ENCODE results near the gene PROX1. TPM values are rescaled to one million over a fixed set of nuclear protein-coding genes. Genes with fewer than 3 reads are reported as not detected.

Gene PROX1
- total RNA-seq, 1 experiment from 2014 or later = 0.05 TPM

DNA sequence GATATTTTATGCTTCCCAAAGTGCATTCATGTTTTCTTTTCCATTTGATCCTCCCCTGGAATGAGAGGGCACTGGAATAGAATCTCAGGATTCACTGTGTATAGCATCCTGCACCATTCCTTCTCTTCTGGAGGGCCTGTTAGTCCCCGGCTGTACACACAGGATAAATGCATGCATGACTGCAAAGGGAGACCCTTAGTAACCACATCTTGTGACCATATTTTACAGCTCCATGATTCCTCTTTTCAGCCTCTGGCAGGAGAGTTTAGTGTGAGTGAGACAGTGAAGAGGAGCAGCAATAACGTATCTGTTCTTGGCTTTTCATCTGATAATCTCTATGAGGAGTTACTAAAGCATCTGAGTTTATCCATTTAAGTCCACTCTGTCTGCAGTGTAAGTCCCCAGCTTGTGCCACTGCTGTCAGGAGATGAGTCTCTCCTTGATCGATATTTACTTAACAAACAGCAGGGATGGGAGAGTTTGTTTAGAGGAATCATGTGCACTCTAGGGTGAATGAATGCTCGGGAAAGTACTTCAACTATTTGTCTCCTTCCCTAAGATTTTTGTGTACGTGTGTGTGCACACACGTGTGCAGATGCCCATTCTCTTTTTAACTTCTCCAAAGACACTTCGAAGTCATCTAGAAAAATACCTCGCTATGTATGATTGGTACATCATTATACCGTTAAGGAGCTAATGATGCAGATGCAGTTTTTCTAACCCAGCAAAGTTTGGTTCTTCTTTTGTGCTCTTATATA is 41.1 kb downstream of the PROX1 start:
- no peak overlapping the region for H3K4me3 ChIP-seq
- H3K4me1 ChIP-seq (replicated peaks) = no peaks in the 10 kb centered on the region
- no peak overlapping the region for H3K27ac ChIP-seq
- H3K36me3 ChIP-seq = no peaks in the 10 kb centered on the region
- DNase-seq (ENCODE audit: low read depth in 1 of 2, low spot score in 2 of 2) = no peak
- no peaks in the 10 kb centered on the region for H3K9me3 ChIP-seq (replicated peaks)
- H3K27me3 ChIP-seq (replicated peaks) = peaks cover 6% of the 10 kb centered on the region; the same call in 1 of the 2 replicates

DNA sequence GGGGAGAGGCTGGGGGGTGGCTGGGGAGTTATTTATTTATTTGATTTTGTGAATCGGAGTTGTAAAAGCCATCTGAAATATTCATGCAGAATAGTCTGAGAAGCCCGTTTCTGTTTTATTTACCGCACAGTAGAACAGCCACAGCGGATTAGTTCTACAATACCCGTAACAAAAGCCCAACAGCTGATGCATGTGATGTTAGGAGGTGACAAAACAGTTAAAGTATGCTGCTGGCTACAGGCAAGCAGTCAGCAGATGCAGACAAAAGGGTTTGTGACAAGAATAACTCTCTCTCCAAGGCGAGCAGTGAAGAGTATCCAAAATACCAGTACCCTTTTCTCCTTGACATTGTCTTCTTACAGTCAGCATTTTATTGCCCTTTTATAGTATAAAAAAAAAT is 42.0 kb downstream of the PROX1 start:
- no peak for DNase-seq (ENCODE audit: low read depth in 1 of 2, low spot score in 2 of 2)
- no peaks in the 10 kb centered on the region for H3K9me3 ChIP-seq (replicated peaks)
- peaks cover 13% of the 10 kb centered on the region; the same call in 1 of the 2 replicates for H3K27me3 ChIP-seq (replicated peaks)
- no peak overlapping the region for H3K27ac ChIP-seq
- H3K36me3 ChIP-seq = no peaks in the 10 kb centered on the region
- H3K4me3 ChIP-seq = no peak overlapping the region
- H3K4me1 ChIP-seq (replicated peaks) = no peaks in the 10 kb centered on the region

- Histone ChIP-seq H3K27me3 (replicated peaks) (peaks cover 15% of the 10 kb centered on the region; the same call in 1 of the 2 replicates), H3K4me1 (replicated peaks) (no peaks in the 10 kb centered on the region), H3K36me3 (no peaks in the 10 kb centered on the region), H3K27ac (no peak overlapping the region), H3K9me3 (replicated peaks) (no peaks in the 10 kb centered on the region), H3K4me3 (no peak overlapping the region)
- no peak for DNase-seq (ENCODE audit: low read depth in 1 of 2, low spot score in 2 of 2)
These were observed 43.5 kb downstream of the PROX1 start for GRCh38 chr1:214031267-214031650.

DNA sequence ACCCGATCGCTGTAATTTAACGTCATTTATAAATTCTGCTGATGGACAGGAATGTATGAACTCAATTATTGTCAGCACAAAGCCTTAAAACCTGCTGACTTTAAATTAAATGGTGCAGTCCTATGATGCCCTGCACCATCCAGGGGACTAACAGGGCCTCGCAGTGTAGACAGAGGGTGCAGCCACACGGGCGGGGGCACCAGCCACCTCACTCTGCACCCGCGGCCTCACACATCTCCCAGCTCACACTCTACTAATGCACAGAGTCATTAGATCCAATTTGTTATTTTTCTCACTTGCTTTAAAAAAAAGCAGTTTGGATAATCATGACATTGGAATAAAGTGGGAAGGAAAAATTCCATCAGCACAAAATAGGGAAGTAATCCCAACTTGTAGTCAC is 49.7 kb downstream of the PROX1 start:
- no peaks in the 10 kb centered on the region for H3K4me1 ChIP-seq (replicated peaks)
- H3K4me3 ChIP-seq = no peak overlapping the region
- no peak for DNase-seq (ENCODE audit: low read depth in 1 of 2, low spot score in 2 of 2)
- no peaks in the 10 kb centered on the region for H3K9me3 ChIP-seq (replicated peaks)
- 0 out of 2 replicates have a peak, but pooled peaks cover 11% of the 10 kb centered on the region for H3K27me3 ChIP-seq (replicated peaks)
- H3K36me3 ChIP-seq = no peaks in the 10 kb centered on the region
- H3K27ac ChIP-seq = no peak overlapping the region

- no peak for DNase-seq (ENCODE audit: low read depth in 1 of 2, low spot score in 2 of 2)
- no peaks in the 10 kb centered on the region for H3K9me3 ChIP-seq (replicated peaks)
- no peaks in the 10 kb centered on the region for H3K4me1 ChIP-seq (replicated peaks)
- H3K4me3 ChIP-seq = no peak overlapping the region
- H3K27me3 ChIP-seq (replicated peaks) = 0 out of 2 replicates have a peak, but pooled peaks cover 6% of the 10 kb centered on the region
- no peak overlapping the region for H3K27ac ChIP-seq
- no peaks in the 10 kb centered on the region for H3K36me3 ChIP-seq
These were observed 51.7 kb downstream of the PROX1 start for GRCh38 chr1:214039394-214040018.

- Histone ChIP-seq H3K36me3 (no peaks in the 10 kb centered on the region), H3K4me3 (no peak overlapping the region), H3K27ac (no peak overlapping the region), H3K4me1 (replicated peaks) (no peaks in the 10 kb centered on the region), H3K9me3 (replicated peaks) (no peaks in the 10 kb centered on the region), H3K27me3 (replicated peaks) (no peaks in the 10 kb centered on the region)
- DNase-seq (ENCODE audit: low read depth in 1 of 2, low spot score in 2 of 2) = no peak
These were observed 55.4 kb downstream of the PROX1 start for GRCh38 chr1:214043167-214043566.

DNA sequence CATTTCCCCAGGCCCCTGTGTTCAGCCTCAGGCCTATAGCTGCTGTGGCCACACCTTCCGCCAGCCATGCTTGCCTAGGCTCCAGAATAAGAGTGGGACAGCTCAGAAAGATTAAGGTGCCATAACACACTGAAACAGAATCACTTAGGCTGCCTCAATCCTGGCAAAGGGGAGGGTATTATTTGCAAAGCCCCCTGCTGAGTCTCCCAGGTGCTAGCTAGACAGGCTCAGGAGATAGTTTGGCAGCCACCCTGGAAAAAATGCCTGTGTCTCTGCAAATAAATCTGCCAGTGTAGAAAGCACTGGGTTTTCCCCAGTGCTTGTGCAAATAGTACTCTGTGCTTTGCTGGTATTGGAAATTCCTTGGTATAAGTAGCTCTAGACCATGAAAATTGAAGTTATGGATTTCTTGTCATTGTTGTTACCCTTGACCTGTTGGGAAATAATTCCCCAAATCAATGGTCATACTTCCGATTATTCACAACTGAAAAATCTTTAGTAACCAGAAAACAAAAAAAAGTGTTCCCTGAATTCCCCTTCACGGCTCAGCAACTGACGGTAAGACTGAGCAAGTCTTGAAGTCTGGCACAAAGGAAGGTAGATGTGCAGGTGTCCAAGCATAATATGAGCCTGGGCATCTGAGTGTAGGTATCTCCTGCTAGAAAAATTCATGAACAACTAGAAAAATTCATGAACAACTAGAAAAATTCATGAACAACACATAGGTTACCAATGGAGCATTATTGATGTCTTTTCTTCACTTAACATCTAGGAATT is 56.9 kb downstream of the PROX1 start:
- no peaks in the 10 kb centered on the region for H3K27me3 ChIP-seq (replicated peaks)
- H3K36me3 ChIP-seq = no peaks in the 10 kb centered on the region
- no peaks in the 10 kb centered on the region for H3K4me1 ChIP-seq (replicated peaks)
- no peak overlapping the region for H3K27ac ChIP-seq
- no peaks in the 10 kb centered on the region for H3K9me3 ChIP-seq (replicated peaks)
- no peak overlapping the region for H3K4me3 ChIP-seq
- DNase-seq (ENCODE audit: low read depth in 1 of 2, low spot score in 2 of 2) = no peak

- Histone ChIP-seq H3K27me3 (replicated peaks) (no peaks in the 10 kb centered on the region), H3K27ac (no peak overlapping the region), H3K36me3 (no peaks in the 10 kb centered on the region), H3K4me3 (no peak overlapping the region), H3K4me1 (replicated peaks) (no peaks in the 10 kb centered on the region), H3K9me3 (replicated peaks) (no peaks in the 10 kb centered on the region)
- DNase-seq (ENCODE audit: low read depth in 1 of 2, low spot score in 2 of 2) = no peak
These were observed 63.0 kb downstream of the PROX1 start for GRCh38 chr1:214050513-214051401.

GRCh38 chr1:214051786-214052185 is 64.0 kb downstream of the PROX1 start:
- Histone ChIP-seq H3K4me3 (no peak overlapping the region), H3K27me3 (replicated peaks) (no peaks in the 10 kb centered on the region), H3K4me1 (replicated peaks) (no peaks in the 10 kb centered on the region), H3K9me3 (replicated peaks) (no peaks in the 10 kb centered on the region), H3K36me3 (no peaks in the 10 kb centered on the region), H3K27ac (no peak overlapping the region)
- DNase-seq (ENCODE audit: low read depth in 1 of 2, low spot score in 2 of 2) = no peak

DNA sequence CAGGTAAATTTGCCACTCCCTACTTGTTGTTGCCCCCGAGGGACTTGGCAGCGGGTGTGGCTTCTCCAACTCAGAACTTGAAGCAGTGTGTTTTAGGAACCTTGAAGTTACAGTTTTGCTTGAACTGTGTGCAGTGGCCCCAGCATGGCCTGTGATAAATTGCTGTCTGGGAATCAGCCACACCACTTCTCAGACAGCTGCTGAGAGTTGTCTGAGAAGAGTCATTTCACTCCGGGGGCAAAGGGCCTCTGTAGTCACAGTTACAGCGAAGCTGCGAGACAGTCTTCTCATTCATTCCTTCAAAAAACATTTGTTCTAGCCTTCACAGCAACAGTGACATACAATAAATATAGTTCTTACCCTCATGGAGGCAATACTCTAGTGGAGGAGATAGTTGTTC is 70.3 kb downstream of the PROX1 start:
- DNase-seq (ENCODE audit: low read depth in 1 of 2, low spot score in 2 of 2) = no peak
- no peaks in the 10 kb centered on the region for H3K36me3 ChIP-seq
- no peak overlapping the region for H3K4me3 ChIP-seq
- no peaks in the 10 kb centered on the region for H3K4me1 ChIP-seq (replicated peaks)
- no peaks in the 10 kb centered on the region for H3K9me3 ChIP-seq (replicated peaks)
- H3K27ac ChIP-seq = no peak overlapping the region
- no peaks in the 10 kb centered on the region for H3K27me3 ChIP-seq (replicated peaks)

DNA sequence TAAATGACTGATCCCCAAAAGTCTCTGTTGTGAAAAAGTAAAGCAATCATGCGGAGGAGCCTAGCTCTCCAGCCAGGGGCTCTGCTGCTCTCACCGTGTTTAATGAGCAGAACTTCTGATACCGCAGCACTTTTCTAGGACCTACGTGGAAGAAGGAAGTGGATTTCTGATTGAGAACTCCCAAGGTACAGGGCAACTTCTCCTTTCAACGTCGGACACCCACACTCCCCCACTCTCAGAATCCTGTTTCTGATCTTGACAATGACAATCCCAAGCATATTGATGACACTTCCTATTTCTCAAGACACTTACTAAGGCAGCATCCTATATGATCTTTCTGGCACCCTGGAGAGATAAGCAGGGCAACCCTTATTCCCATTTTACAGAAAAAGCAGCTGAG is 78.4 kb downstream of the PROX1 start:
- no peaks in the 10 kb centered on the region for H3K36me3 ChIP-seq
- H3K4me3 ChIP-seq = no peak overlapping the region
- H3K4me1 ChIP-seq (replicated peaks) = no peaks in the 10 kb centered on the region
- no peaks in the 10 kb centered on the region for H3K9me3 ChIP-seq (replicated peaks)
- no peak overlapping the region for H3K27ac ChIP-seq
- no peak for DNase-seq (ENCODE audit: low read depth in 1 of 2, low spot score in 2 of 2)
- peaks cover 3% of the 10 kb centered on the region; the same call in 1 of the 2 replicates for H3K27me3 ChIP-seq (replicated peaks)

DNA sequence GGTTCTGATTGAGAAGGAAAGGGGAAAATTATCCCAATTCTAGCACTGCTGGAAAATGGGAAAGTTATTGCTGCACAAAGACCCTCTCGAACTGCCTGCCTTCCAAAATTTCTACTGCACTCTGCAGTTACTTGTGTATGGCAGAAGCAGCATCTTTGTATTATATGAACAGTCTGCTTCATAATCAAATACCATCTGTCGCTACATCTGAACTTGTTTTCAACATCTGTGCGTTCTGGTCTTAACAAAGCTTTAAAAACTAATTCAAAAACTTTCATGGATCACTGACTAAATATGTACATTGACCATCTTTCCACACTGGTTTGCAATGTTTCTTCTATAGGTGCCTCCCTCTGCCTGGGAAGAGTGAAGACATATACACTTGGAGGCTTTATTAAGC is 79.2 kb downstream of the PROX1 start:
- no peak for DNase-seq (ENCODE audit: low read depth in 1 of 2, low spot score in 2 of 2)
- Histone ChIP-seq H3K4me3 (no peak overlapping the region), H3K36me3 (no peaks in the 10 kb centered on the region), H3K4me1 (replicated peaks) (no peaks in the 10 kb centered on the region), H3K9me3 (replicated peaks) (no peaks in the 10 kb centered on the region), H3K27ac (no peak overlapping the region), H3K27me3 (replicated peaks) (peaks cover 3% of the 10 kb centered on the region; the same call in 1 of the 2 replicates)

DNA sequence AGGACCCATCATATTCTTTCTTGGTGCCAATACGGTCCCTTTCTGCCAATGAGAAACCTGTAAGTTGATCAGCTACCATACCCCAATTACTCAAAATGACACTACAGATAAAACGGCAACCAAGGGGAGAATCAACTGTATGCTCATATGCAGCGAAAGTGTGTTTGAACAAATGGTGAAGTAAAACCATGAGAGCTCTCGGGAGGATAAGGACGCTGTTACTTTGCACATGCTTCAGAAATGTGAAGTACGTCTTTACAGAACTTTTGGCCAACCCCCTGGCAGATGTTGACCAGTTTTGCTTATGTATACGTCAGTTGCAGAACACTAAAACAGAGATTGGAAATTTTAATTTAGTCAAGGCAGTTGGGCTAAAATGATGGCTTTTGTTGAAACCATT is 79.6 kb downstream of the PROX1 start:
- DNase-seq (ENCODE audit: low read depth in 1 of 2, low spot score in 2 of 2) = no peak
- Histone ChIP-seq H3K4me1 (replicated peaks) (no peaks in the 10 kb centered on the region), H3K9me3 (replicated peaks) (no peaks in the 10 kb centered on the region), H3K27me3 (replicated peaks) (peaks cover 3% of the 10 kb centered on the region; the same call in 1 of the 2 replicates), H3K36me3 (no peaks in the 10 kb centered on the region), H3K27ac (no peak overlapping the region), H3K4me3 (no peak overlapping the region)

All from SJSA1 (cell line).